Endodermal cell (in vitro differentiated cells): Measurements from ENCODE around the gene SESN3. TPM values are rescaled to one million over a fixed set of nuclear protein-coding genes. Genes with fewer than 3 reads are reported as not detected.

Experiments used
- DNase-seq: peaks from one replicate; pipeline ENCODE4 v3.0.0-alpha.2; 2017
- H3K27ac ChIP-seq: 2 replicates; pipeline ENCODE4 v1.5.1; 2013; ENCODE audit warnings: mild to moderate bottlenecking, low read depth, low read length, moderate library complexity
- H3K27me3 ChIP-seq: 2 replicates; pipeline ENCODE4 v1.6.1; 2013; ENCODE audit warnings: mild to moderate bottlenecking, low read length, moderate library complexity; ENCODE audit not compliant: insufficient read depth, control insufficient read depth, poor library complexity, severe bottlenecking
- H3K36me3 ChIP-seq: 2 replicates; pipeline ENCODE4 v1.7.0; 2013; ENCODE audit warnings: mild to moderate bottlenecking, low read length, moderate library complexity; ENCODE audit not compliant: control insufficient read depth, insufficient read depth
- H3K4me1 ChIP-seq: one replicate; pipeline ENCODE4 v1.7.0; 2013; ENCODE audit warnings: low read length; ENCODE audit not compliant: control insufficient read depth, insufficient read depth
- H3K4me3 ChIP-seq: 2 replicates; pipeline ENCODE4 v1.5.1; 2013; ENCODE audit warnings: mild to moderate bottlenecking, low read length, moderate library complexity
- H3K9ac ChIP-seq: 2 replicates; pipeline ENCODE4 v1.6.1; 2013; ENCODE audit warnings: mild to moderate bottlenecking, low read length, moderate library complexity; ENCODE audit not compliant: poor library complexity, severe bottlenecking; ENCODE audit errors: extremely low read depth
- H3K9me3 ChIP-seq: 2 replicates; pipeline ENCODE4 v1.6.1; 2013; ENCODE audit warnings: mild to moderate bottlenecking, low read length, moderate library complexity; ENCODE audit not compliant: control insufficient read depth
- H3K27ac Mint-ChIP-seq: 2 replicates; pipeline ENCODE4 v1.8.0; 2020; ENCODE audit warnings: mixed read lengths
- H3K27me3 Mint-ChIP-seq: 2 replicates; pipeline ENCODE4 v1.8.0; 2021; ENCODE audit warnings: mild to moderate bottlenecking, mixed read lengths; ENCODE audit not compliant: insufficient read depth
- H3K36me3 Mint-ChIP-seq: 2 replicates; pipeline ENCODE4 v1.8.0; 2020; ENCODE audit warnings: low read depth, mixed read lengths
- H3K4me1 Mint-ChIP-seq: 2 replicates; pipeline ENCODE4 v1.8.0; 2020; ENCODE audit warnings: mixed read lengths
- H3K4me3 Mint-ChIP-seq: 2 replicates; pipeline ENCODE4 v1.8.0; 2020; ENCODE audit warnings: mild to moderate bottlenecking, moderate library complexity, mixed read lengths
- H3K9me3 Mint-ChIP-seq: 2 replicates; pipeline ENCODE4 v1.8.0; 2020; ENCODE audit warnings: mild to moderate bottlenecking, mixed read lengths
- CTCF ChIP-seq: fragments of 200-600 bp; sonication (generic); conservative IDR thresholded peaks from 2 replicates; pipeline ENCODE4 v1.5.0; 2021; ENCODE audit warnings: antibody characterized with exemption, mild to moderate bottlenecking
- whole genome bisulfite sequencing, 2 experiments: methylation state at CpG; one replicate each; pipeline versions ENCODE4 v1.1.5 to v1.1.7; 2013; ENCODE audit warnings: missing lambda C conversion rate in 2 of 2, mixed read lengths in 1 of 2; ENCODE audit not compliant: insufficient coverage in 1 of 2, insufficient read length in 1 of 2; 5-methylcytosine and 5-hydroxymethylcytosine counted together
- total RNA-seq, 2 donors: library from RNA; stranded (reverse); fragmentation: NEBNext Ultra II Directional in 1 of 2; extraction: Animal tissue kit (Norgen Biotek cat#: 25700) in 1 of 2; gene quantifications; 2 replicates in 1 of 2; 3 replicates in 1 of 2; pipeline ENCODE4 v1.2.1, GENCODE V29; 2021

Gene SESN3
- total RNA-seq, 2 donors from 2014 or later = 33.6 to 43.1 TPM

GRCh38 chr11:95134491-95134890 is 96.5 kb downstream of the SESN3 start:
- DNase-seq = no peak
- H3K4me3 ChIP-seq = no peak overlapping the region
- no peaks in the 10 kb centered on the region for H3K36me3 ChIP-seq
- no peak overlapping the region for H3K9ac ChIP-seq
- no peaks in the 10 kb centered on the region for H3K9me3 ChIP-seq
- H3K27ac Mint-ChIP-seq = no peak overlapping the region
- WGBS, 2 experiments = 87 to 92% methylated on average over 4 to 5 of the region's 5 CpGs
- no peaks in the 10 kb centered on the region for H3K9me3 Mint-ChIP-seq
- H3K4me3 Mint-ChIP-seq = no peak overlapping the region
- TF ChIP-seq CTCF = no peak
- no peak overlapping the region for H3K27ac ChIP-seq
- no peaks in the 10 kb centered on the region for H3K4me1 Mint-ChIP-seq
- peaks cover 17% of the 10 kb centered on the region for H3K27me3 Mint-ChIP-seq
- no peaks in the 10 kb centered on the region for H3K36me3 Mint-ChIP-seq
- H3K4me1 ChIP-seq = no peaks in the 10 kb centered on the region
- peaks cover 18% of the 10 kb centered on the region for H3K27me3 ChIP-seq

DNA sequence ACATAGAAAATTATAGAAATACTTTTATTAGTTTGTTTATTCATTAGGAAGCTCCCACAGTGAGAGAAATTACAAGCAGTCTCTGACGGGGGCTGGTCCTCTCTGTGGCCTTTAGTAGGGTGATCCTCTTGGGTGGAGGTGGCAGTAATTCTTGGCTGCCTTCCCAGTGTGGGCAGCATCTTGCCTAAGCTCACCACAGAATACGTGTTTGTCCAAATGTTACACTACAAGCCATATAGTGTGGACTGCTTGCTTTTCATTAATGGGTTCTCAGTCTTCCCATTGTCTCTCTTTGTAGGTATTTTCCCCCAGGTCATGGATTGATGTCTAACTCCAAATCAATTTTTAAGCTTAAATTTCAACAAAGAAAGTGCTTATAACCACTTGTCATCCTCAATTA is 98.0 kb downstream of the SESN3 start:
- no peaks in the 10 kb centered on the region for H3K9me3 Mint-ChIP-seq
- H3K27ac ChIP-seq = no peak overlapping the region
- H3K4me1 Mint-ChIP-seq = no peaks in the 10 kb centered on the region
- no peak for DNase-seq
- no peaks in the 10 kb centered on the region for H3K36me3 Mint-ChIP-seq
- H3K9ac ChIP-seq = no peak overlapping the region
- H3K4me3 Mint-ChIP-seq = no peak overlapping the region
- H3K4me3 ChIP-seq = no peak overlapping the region
- H3K36me3 ChIP-seq = no peaks in the 10 kb centered on the region
- peaks cover 5% of the 10 kb centered on the region for H3K27me3 ChIP-seq
- WGBS, 2 experiments = 82% methylated on average over 2 of the region's 2 CpGs; no CpG with 5 or more reads in 1 of the 2 experiments
- H3K27me3 Mint-ChIP-seq = peaks cover 13% of the 10 kb centered on the region
- no peaks in the 10 kb centered on the region for H3K9me3 ChIP-seq
- no peak for TF ChIP-seq CTCF
- no peak overlapping the region for H3K27ac Mint-ChIP-seq
- no peaks in the 10 kb centered on the region for H3K4me1 ChIP-seq

GRCh38 chr11:95128602-95129001 is 102.4 kb downstream of the SESN3 start:
- TF ChIP-seq CTCF = no peak
- Histone ChIP-seq H3K4me1 (no peaks in the 10 kb centered on the region), H3K27ac (no peak overlapping the region), H3K9me3 (no peaks in the 10 kb centered on the region), H3K36me3 (no peaks in the 10 kb centered on the region), H3K27me3 (no peaks in the 10 kb centered on the region), H3K4me3 (no peak overlapping the region), H3K9ac (no peak overlapping the region)
- no peaks in the 10 kb centered on the region for H3K36me3 Mint-ChIP-seq
- no peaks in the 10 kb centered on the region for H3K9me3 Mint-ChIP-seq
- H3K4me1 Mint-ChIP-seq = no peaks in the 10 kb centered on the region
- 92 to 100% methylated on average over 2 to 3 of the region's 3 CpGs for WGBS, 2 experiments
- H3K27me3 Mint-ChIP-seq = peaks cover 6% of the 10 kb centered on the region
- DNase-seq = no peak
- no peak overlapping the region for H3K4me3 Mint-ChIP-seq
- H3K27ac Mint-ChIP-seq = no peak overlapping the region
